Endothelial cell of hepatic sinusoid (primary cell): ENCODE measurements around the gene EMC8.

Experiments
- in situ Hi-C: cut with HindIII; loops from 2 replicates; pipeline ENCODE4 v1.10.0; 2017; ENCODE audit warnings: low sequenced_read_pairs

Gene EMC8

GRCh38 chr16:85735946-85736345 lies 63.4 kb downstream of the EMC8 start:
- in situ Hi-C loops: no loop called here

DNA sequence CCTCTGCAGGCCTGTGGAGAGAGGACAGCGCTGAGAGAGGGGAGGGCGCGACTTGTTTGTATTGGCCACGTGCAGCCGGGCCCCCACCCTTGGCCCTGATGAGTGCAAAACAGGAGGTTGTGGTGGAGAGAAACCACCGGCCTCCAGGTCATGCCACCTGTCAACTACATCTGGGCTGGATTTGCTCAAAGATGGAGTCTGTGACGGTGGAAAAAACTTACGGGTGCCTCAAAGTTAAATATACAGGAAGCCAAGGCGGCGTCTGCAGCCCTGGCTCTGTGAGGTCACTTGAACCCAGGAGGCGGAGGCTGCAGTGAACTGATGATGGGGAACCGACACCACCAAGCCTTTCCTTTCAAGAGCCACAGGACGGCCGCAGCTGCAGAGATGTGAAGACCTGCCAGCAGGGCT lies 64.1 kb downstream of the EMC8 start:
- in situ Hi-C loops: no loop called here

- in situ Hi-C loops: no loop called here
These were observed 64.9 kb downstream of the EMC8 start for GRCh38 chr16:85734311-85735017.

GRCh38 chr16:85733839-85734170 lies 65.5 kb downstream of the EMC8 start:
- in situ Hi-C loops: no loop called here

DNA sequence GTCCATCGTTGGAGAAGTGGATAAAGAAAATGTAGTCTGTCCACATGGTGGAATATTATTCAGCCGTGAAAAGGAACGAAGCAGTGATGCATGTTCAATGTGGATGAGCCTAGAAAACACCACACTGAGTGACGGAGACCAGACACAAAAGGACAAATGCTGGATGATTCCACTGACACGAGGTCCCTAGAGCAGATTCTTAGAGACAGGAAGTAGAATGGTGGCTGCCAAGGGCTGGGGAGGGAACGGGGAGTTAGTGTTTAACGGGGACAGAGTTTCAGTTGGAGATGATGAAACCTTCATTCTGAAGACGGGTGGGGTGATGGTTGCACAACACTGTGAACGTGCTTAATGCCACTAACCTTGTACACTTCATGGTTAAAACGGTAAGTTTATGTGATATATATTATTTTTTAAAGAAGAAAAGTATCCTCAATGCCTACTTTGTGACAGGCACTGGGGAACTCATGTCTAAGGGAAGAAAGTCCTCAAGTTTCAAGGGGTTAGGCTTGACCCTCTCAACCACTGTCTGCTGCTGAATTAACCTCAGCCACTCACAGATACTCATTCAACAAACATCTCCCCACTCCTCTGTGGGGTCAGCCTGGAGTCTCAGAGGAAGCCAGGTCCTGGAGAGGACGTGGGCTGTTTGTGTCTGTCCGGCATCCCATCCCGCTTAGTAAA lies 66.0 kb downstream of the EMC8 start:
- in situ Hi-C loops: no loop called here

DNA sequence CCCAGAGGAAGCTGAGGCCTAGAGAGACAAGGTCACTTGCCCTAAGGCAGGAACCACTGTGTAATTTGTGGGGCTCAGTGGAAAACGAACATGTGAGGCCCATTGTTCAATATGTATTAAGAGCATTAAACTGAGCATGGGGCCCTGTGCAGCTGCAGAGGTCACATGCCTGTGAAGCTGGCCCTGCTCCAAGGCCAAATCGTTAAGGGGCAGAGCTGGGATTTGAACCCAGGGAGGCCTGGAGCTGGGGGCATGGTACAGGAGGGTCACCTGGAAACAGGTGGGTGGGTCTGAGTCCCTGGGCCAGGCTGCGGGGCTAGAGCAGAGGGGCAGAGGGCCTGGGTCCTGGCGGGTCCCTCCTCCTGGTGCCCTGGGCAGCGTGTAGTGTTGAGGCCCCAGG lies 68.2 kb downstream of the EMC8 start:
- in situ Hi-C loops: no loop called here

DNA sequence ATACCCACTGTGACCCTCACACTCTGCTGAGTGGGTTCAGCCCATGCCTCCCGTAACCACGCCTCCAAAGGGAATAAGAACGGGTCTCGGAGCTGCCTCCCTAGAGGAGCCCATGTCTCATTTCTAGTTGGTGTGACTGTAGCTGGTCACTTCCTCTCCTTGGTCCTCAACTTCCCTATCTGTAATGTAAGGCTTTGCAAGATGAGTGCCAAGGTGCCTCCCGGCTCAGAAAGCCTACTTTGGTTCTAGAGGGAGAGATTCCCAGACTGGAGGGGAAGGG lies 69.2 kb downstream of the EMC8 start:
- in situ Hi-C loops: no loop called here

- in situ Hi-C loops: no loop called here
These were observed 69.7 kb downstream of the EMC8 start for GRCh38 chr16:85729452-85730185.

GRCh38 chr16:85728879-85729278 lies 70.5 kb downstream of the EMC8 start:
- in situ Hi-C loops: no loop called here
